ENCODE data around the gene TPSG1. TPM values are rescaled to one million over a fixed set of nuclear protein-coding genes. Genes with fewer than 3 reads are reported as not detected.

The TPSG1 gene
- total RNA-seq, 2 donors from 2014 or later: not detected

- H3K36me3 ChIP-seq (replicated peaks in 1 of 2; ENCODE audit: insufficient read depth in 1 of 2, low read depth in 2 of 2): no peaks in the 10 kb centered on the region
- WGBS, 2 donors: 39 to 60% methylated on average over 2 to 14 of the region's 14 CpGs
- no peaks in the 10 kb centered on the region for H3K27me3 ChIP-seq
- H3K27ac ChIP-seq: peak overlapping the region; percentile 25 to 71 (median 69)
- no peaks in the 10 kb centered on the region for H3K9me3 ChIP-seq
- intact Hi-C loops (cut with DNase I): loop anchor here (10.0 kb wide), 1 partner anchor 469 kb away; the partner anchor contains the start of gene FBXL16
- H3K4me1 ChIP-seq: peaks cover 13% of the 10 kb centered on the region
- no peak for TF ChIP-seq POLR2A (IDR thresholded peaks at IDR 0.05)
- no peak for TF ChIP-seq CTCF (IDR thresholded peaks at IDR 0.05)
- DNase-seq (no peak), ATAC-seq (peak; percentile 2)
- no peak overlapping the region for H3K4me3 ChIP-seq
Observed at GRCh38 chr16:1173788-1174451, 51.1 kb downstream of the TPSG1 start.

DNA sequence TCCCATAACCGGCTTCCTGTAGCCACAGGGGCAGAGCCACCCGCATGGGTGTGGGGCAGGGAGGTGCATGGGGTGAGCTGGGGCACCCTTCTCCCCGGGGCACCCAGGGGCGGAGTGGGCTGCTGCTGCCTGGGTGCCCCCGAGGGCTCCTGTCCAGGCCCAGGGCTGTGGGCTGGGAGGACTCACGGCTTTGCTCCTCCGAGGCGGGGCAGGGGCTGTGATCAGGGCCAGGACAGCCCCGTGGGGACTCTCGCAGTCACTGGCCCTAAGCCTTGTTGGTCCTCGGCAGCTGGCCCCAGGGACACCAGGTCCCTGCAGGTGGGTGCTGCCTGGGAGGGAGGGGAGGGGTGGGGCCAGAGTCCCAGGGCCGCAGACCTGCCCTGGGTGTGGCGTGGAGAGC, 52.4 kb downstream of the TPSG1 start:
- no peak overlapping the region for H3K27ac ChIP-seq
- H3K9me3 ChIP-seq: no peaks in the 10 kb centered on the region
- intact Hi-C loops (cut with DNase I): loop anchor here (10.0 kb wide), 1 partner anchor 468 kb away; the partner anchor contains the start of gene FBXL16
- ATAC-seq (no peak), DNase-seq (no peak)
- peaks cover 24% of the 10 kb centered on the region for H3K4me1 ChIP-seq
- H3K36me3 ChIP-seq (replicated peaks in 1 of 2; ENCODE audit: insufficient read depth in 1 of 2, low read depth in 2 of 2): no peaks in the 10 kb centered on the region
- 59 to 80% methylated on average over 2 to 7 of the region's 13 CpGs for WGBS, 2 donors
- no peak overlapping the region for H3K4me3 ChIP-seq
- TF ChIP-seq CTCF (IDR thresholded peaks at IDR 0.05): no peak
- no peak for TF ChIP-seq POLR2A (IDR thresholded peaks at IDR 0.05)
- no peaks in the 10 kb centered on the region for H3K27me3 ChIP-seq

DNA sequence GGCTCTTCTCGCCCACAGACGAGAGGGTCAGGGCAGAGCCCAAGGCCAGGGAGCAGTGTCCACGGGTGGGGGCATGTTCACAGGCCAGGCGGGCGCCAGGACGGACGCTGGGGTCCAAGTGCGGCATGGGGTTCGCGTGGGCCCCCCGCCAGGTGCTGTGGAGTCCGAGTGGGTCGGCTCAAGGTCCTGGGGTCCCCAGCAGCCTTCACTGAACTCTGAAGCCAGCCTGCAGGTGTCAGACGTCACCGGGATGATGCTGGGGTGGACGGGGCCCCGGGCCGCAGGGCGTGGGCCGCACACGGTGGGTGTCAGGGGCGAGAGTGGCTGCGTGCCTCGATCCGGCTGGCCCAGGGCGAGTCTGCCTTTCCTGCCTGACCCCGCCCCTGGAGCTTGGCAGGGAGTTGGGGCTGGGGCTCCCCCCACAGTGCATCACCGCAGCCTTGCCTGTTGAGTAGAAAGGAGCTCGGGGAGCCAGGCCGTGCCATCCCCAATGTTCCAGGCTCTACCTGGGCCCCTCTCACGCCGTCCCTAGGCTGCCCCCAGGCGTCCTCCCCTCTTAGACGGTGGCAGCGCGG, 53.1 kb downstream of the TPSG1 start:
- TF ChIP-seq POLR2A (IDR thresholded peaks at IDR 0.05): no peak
- no peak for TF ChIP-seq CTCF (IDR thresholded peaks at IDR 0.05)
- no peak overlapping the region for H3K27ac ChIP-seq
- WGBS, 2 donors: 80 to 83% methylated on average over 16 to 29 of the region's 36 CpGs
- no peak for ATAC-seq
- H3K9me3 ChIP-seq: no peaks in the 10 kb centered on the region
- no peak for DNase-seq
- no peaks in the 10 kb centered on the region for H3K36me3 ChIP-seq (replicated peaks in 1 of 2; ENCODE audit: insufficient read depth in 1 of 2, low read depth in 2 of 2)
- H3K4me3 ChIP-seq: no peak overlapping the region
- intact Hi-C loops (cut with DNase I): loop anchor here (10.0 kb wide), 1 partner anchor 467 kb away; the partner anchor contains the start of gene FBXL16
- H3K27me3 ChIP-seq: no peaks in the 10 kb centered on the region
- peaks cover 31% of the 10 kb centered on the region for H3K4me1 ChIP-seq

Other genes starting within 250 kb of the TPSG1 start
- gene SOX8, start 243.5 kb downstream of the TPSG1 start, total RNA-seq: 1 to 10 TPM; 2.6 to 3.3 TPM
- gene SSTR5, start 152.5 kb downstream of the TPSG1 start, total RNA-seq: 1 to 10 TPM in 1 of 2 donors, not detected in 1; 2.3 TPM
- not detected for gene C1QTNF8, start 129.0 kb downstream of the TPSG1 start, total RNA-seq
- gene CACNA1H, start 72.2 kb downstream of the TPSG1 start, total RNA-seq: 10 to 100 TPM in 1 of 2 donors, 1 to 10 TPM in 1; 7.3 to 15.2 TPM
- 10 to 100 TPM in 1 of 2 donors, 1 to 10 TPM in 1; 4.4 to 21.8 TPM for gene TPSB2, start 4.9 kb upstream of the TPSG1 start, total RNA-seq
- gene TPSAB1, start 15.4 kb upstream of the TPSG1 start, total RNA-seq: 10 to 100 TPM; 23.6 to 53.4 TPM
- gene TPSD1, start 30.8 kb upstream of the TPSG1 start, total RNA-seq: 1 to 10 TPM in 1 of 2 donors, not detected in 1; 1.6 TPM
- gene UBE2I, start 84.4 kb upstream of the TPSG1 start, total RNA-seq: 10 to 100 TPM; 25.9 to 81.7 TPM
- 10 to 100 TPM in 1 of 2 donors, 1 to 10 TPM in 1; 7.0 to 20.8 TPM for gene BAIAP3, start 108.4 kb upstream of the TPSG1 start, total RNA-seq
- gene TSR3, start 126.6 kb upstream of the TPSG1 start, total RNA-seq: 10 to 100 TPM; 70.5 to 98.8 TPM
- 10 to 100 TPM; 38.1 to 98.2 TPM for gene GNPTG, start 126.7 kb upstream of the TPSG1 start, total RNA-seq
- gene UNKL, start 189.4 kb upstream of the TPSG1 start, total RNA-seq: 10 to 100 TPM; 11.2 to 21.4 TPM
- 1 to 10 TPM in 1 of 2 donors, under 1 TPM in 1; 0.99 to 3.9 TPM for gene UQCC4, start 195.5 kb upstream of the TPSG1 start, total RNA-seq
- not detected for gene PERCC1, start 205.8 kb upstream of the TPSG1 start, total RNA-seq
- gene CCDC154, start 219.3 kb upstream of the TPSG1 start, total RNA-seq: 1 to 10 TPM; 2.1 to 2.3 TPM
- gene CLCN7, start 249.8 kb upstream of the TPSG1 start, total RNA-seq: 100 to 1,000 TPM in 1 of 2 donors, 10 to 100 TPM in 1; 27.2 to 115 TPM